ENCODE results near the gene SERPINI1. TPM values are rescaled to one million over a fixed set of nuclear protein-coding genes. Genes with fewer than 3 reads are reported as not detected.

SERPINI1 gene
- total and polyA plus RNA-seq, 3 donors from 2014 or later, result 13.3 to 24.0 (median 17.6) TPM

- DNase-seq, result no peak
- intact Hi-C loops (cut with DNase I; ENCODE audit: low total_unique reads), result no loop called here
- Histone ChIP-seq H3K27me3 (no peaks in the 10 kb centered on the region), H3K9me3 (no peaks in the 10 kb centered on the region), H3K36me3 (ENCODE audit: low read depth, missing control alignments) (no peaks in the 10 kb centered on the region), H3K4me1 (no peaks in the 10 kb centered on the region), H3K4me3 (no peak overlapping the region), H3K27ac (no peak overlapping the region)
- 40 to 50% methylated on average over 7 of the region's 7 CpGs for WGBS, 2 donors
- no peak for TF ChIP-seq CTCF (IDR thresholded peaks at IDR 0.05)
- TF ChIP-seq POLR2A (IDR thresholded peaks at IDR 0.05), result no peak
Observed at GRCh38 chr3:167732313-167733065, 3.0 kb upstream of the SERPINI1 start.

- TF ChIP-seq POLR2A (IDR thresholded peaks at IDR 0.05) (no peak), CTCF (IDR thresholded peaks at IDR 0.05) (no peak)
- H3K4me1 ChIP-seq, result no peaks in the 10 kb centered on the region
- peak overlapping the region; percentile 75 to 87 for H3K27ac ChIP-seq
- H3K27me3 ChIP-seq, result no peaks in the 10 kb centered on the region
- WGBS, 2 donors, result 0 to 1% methylated on average over 12 of the region's 12 CpGs
- H3K4me3 ChIP-seq, result peak overlapping the region; percentile 93 to 97
- no peaks in the 10 kb centered on the region for H3K36me3 ChIP-seq (ENCODE audit: low read depth, missing control alignments)
- H3K9me3 ChIP-seq, result no peaks in the 10 kb centered on the region
- DNase-seq, result no peak
- intact Hi-C loops (cut with DNase I; ENCODE audit: low total_unique reads), result no loop called here
Observed at GRCh38 chr3:167733961-167734497, 1.5 kb upstream of the SERPINI1 start.

- TF ChIP-seq CTCF (IDR thresholded peaks at IDR 0.05) (no peak), POLR2A (IDR thresholded peaks at IDR 0.05) (no peak)
- Histone ChIP-seq H3K27ac (peak within 1 kb of the TSS; percentile 75 to 87), H3K9me3 (no peaks in the 10 kb centered on the region), H3K4me1 (no peaks in the 10 kb centered on the region), H3K27me3 (no peaks in the 10 kb centered on the region), H3K4me3 (peak within 1 kb of the TSS; percentile 93 to 97), H3K36me3 (ENCODE audit: low read depth, missing control alignments) (no peaks in the 10 kb centered on the region)
- WGBS, 2 donors, result 0% methylated on average over 24 to 42 of the region's 49 CpGs
- intact Hi-C loops (cut with DNase I; ENCODE audit: low total_unique reads), result no loop called here
- peak; percentile 99 for DNase-seq
Observed at GRCh38 chr3:167734498-167735232, 856 bp upstream of the SERPINI1 start, which contains the start of gene PDCD10. Gene PDCD10 (minus strand): TSS chr3:167734892. CDS start chr3:167720157, 14,735 bp downstream.

- WGBS, 2 donors, result 20 to 25% methylated on average over 7 of the region's 7 CpGs
- peak overlapping the region; percentile 93 to 97 for H3K4me3 ChIP-seq
- no peaks in the 10 kb centered on the region for H3K9me3 ChIP-seq
- H3K27ac ChIP-seq, result no peak overlapping the region
- H3K36me3 ChIP-seq (ENCODE audit: low read depth, missing control alignments), result no peaks in the 10 kb centered on the region
- no peak for DNase-seq
- H3K4me1 ChIP-seq, result no peaks in the 10 kb centered on the region
- H3K27me3 ChIP-seq, result no peaks in the 10 kb centered on the region
- TF ChIP-seq CTCF (IDR thresholded peaks at IDR 0.05) (no peak), POLR2A (IDR thresholded peaks at IDR 0.05) (no peak)
- intact Hi-C loops (cut with DNase I; ENCODE audit: low total_unique reads), result no loop called here
Observed at GRCh38 chr3:167736264-167736787, 805 bp downstream of the SERPINI1 start.

All from testis (tissue), 3 donors.